GM21717 (cell line): ENCODE results near the gene BICDL2.

Experiments
- ATAC-seq: cut with Tn5 transposase; IDR thresholded peaks from one replicate; pipeline ENCODE4 v1.9.1; 2021; ENCODE audit warnings: mild to moderate bottlenecking, moderate library complexity; ENCODE audit not compliant: unreplicated experiment

The BICDL2 gene

DNA sequence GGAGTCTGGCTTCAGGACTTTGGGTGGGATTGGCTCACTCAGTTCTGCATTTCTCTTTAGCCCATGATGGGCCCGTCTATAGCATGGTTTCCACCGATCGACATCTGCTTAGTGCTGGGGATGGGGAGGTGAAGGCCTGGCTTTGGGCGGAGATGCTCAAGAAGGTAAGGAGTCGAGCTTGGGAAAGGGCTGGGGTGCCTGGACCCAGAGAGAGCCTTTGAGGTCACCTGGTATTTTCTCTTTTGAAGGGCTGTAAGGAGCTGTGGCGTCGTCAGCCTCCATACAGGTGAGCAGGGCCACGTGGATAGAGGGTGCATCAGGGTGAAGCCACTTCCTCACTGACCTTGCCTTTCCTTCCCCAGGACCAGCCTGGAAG lies 10.8 kb downstream of the BICDL2 start:
- no peak for ATAC-seq

DNA sequence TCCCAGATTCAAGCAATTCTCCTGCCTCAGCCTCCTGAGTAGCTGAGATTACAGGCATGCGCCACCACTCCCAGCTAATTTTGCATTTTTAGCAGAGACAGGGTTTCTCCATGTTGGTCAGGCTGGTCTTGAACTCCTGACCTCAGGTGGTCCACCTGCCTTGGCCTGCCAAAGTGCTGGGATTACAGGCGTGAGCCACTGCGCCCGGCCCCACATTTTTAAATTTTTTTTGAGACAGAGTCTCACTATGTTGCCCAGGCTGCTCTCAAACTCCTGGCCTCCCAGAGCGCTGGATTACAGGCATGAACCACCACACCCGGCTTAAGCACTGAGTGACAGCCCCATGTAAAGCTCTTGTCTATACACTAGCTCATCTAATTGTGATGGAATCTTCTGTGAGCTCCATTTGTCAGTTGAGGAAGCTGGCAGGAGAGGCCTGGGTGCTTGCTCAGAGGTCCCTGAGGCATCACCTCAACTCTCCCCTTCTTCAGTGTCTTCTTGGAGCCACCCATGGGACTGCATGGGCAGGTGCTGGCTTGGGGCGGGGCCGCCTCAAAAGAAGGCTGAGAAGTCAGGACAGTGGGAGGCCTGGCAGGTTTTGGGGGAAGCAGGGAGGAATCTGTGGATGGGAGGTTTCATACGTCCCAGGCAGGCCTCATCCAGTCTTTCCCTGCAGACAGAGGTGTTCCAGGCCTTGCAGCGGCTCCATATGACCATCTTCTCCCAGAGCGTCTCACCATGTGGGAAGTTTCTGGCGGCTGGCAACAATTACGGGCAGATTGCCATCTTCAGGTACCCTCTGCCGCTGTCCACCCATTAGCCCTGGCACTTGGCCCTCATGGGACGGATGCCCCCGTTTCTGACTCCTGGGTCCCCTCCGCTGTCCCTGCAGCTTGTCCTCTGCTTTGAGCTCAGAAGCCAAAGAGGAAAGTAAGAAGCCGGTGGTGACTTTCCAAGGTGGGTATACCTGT lies 11.4 kb downstream of the BICDL2 start:
- ATAC-seq = no peak

DNA sequence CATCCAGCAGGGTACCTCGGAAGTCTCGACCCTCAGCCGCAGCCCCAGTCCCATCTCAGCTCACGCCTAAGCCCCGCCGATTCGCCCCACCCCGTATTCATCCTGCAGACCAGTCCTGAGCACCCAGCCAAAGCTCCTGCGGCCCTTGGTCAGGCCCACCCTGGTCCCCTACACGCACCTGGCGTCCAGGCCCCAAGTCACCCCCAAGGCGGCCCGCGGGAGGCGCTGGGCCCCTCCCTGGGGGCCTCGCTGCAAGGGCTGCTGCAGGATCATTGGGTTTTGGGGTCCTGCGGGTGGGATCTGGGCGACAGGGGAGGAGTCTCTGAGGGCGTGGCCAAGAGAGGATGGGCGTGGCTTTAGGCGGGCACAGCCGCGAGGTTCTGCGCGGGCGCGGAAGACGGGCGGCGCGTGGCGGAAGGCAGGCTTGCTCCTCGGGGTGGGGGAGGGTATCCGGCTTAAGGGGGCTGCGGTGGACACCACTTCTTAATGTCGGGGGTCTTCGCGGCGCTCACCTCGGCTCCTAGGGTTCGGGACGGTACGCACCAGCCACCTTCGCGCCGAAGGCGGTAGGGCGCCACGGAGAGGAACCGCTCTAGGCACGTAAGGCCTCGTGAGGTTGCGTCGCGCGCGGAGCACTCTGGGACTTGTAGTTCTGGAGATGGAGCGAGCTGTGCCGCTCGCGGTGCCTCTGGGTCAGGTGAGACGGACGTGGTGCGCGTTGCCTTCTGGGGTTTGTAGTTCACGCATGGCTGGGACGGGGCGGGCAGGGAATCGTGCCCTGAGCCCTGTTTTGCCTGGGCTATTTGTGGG lies 12.9 kb downstream of the BICDL2 start, which contains the start of the genes HCFC1R1 and THOC6:
Gene HCFC1R1 (minus strand): TSS at position 274 of the 810 bp plus-strand sequence. CDS start 1 bp downstream, at position 273.
Gene THOC6 (plus strand): TSS at position 367 of the 810 bp plus-strand sequence. CDS start 292 bp downstream, at position 659.
- peak; percentile 70 for ATAC-seq

DNA sequence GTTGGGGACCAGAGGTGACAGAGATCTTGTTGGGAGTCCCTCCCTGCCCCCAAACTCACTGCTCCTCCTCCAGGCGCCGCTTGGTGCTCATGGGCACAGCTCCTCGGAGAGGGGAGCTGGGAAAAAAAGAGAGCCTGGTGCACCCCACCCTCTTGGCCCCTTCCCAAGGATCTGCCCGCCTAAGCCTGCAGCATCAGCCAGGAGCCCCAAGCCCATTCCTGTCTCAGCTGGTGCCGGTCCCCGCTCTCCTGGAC lies 13.4 kb downstream of the BICDL2 start:
- peak; percentile 3 for ATAC-seq

DNA sequence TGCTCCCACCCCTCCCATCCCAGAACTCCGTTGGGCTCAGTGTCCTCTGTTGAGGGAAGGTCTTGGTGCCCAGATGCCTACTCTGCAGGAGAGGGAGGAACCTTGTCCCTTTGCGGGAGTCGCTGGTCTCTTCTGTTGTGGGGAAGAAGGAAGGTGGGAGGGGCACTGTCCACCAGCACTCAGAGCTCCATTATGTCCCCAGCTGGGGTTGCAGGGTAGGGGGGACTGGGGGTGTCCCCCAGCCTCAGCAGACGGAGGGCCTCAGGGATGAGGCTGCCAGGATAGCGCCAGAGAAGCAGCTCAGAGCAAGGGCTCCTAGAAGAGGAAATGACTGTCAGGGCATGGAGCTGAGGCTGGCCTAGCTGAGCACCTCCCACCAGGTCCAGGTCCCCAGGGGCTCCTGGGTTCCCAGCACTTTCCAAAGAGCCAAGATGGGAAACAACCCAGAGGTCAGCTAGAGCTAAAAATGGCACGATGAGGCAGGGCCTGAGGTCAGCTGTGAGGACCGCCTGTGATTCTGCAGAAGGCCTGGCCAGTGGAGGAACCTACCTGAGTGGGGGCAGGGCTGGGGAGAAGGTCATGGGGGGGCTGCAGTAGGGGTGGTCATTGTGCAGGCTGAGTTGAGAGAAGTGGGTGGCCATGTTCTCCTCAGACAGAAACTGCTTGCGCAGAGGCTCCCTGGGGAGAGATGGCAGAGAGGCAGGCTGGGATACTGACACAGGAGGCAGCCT lies 13.9 kb downstream of the BICDL2 start:
- no peak for ATAC-seq

DNA sequence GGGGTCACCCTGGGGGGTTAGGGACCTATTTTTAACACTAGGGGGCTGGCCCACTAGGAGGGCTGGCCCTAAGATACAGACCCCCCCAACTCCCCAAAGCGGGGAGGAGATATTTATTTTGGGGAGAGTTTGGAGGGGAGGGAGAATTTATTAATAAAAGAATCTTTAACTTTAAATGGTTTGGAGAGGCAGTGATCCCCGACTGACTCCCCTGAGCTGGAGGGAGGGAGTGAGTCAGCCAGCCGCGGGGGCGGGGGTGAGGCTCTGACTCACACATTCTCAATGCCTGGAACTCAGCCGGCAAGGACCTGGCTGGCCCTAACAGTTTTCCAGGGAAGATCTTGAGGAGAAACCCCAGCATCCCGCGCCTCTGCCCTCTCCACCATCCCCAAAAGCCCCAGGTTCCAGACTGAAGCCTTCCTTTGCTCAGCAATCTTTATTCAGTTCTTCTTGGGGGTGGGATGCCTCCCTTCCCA lies 14.5 kb downstream of the BICDL2 start:
- ATAC-seq = no peak

DNA sequence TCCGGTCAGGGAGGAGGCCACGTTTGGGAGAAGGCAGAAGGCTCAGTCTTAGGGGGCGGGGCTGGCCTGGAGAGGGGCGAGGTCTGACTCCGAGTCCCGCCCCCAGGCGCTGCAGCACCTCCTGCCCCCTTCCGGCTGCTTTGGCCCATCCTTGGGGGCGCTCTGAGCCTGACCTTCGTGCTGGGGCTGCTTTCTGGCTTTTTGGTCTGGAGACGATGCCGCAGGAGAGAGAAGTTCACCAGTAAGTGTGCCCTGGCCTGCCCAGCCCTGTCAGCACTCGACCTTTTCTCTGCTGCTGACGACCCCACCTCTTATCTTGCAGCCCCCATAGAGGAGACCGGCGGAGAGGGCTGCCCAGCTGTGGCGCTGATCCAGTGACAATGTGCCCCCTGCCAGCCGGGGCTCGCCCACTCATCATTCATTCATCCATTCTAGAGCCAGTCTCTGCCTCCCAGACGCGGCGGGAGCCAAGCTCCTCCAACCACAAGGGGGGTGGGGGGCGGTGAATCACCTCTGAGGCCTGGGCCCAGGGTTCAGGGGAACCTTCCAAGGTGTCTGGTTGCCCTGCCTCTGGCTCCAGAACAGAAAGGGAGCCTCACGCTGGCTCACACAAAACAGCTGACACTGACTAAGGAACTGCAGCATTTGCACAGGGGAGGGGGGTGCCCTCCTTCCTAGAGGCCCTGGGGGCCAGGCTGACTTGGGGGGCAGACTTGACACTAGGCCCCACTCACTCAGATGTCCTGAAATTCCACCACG lies 15.1 kb downstream of the BICDL2 start:
- ATAC-seq = no peak

DNA sequence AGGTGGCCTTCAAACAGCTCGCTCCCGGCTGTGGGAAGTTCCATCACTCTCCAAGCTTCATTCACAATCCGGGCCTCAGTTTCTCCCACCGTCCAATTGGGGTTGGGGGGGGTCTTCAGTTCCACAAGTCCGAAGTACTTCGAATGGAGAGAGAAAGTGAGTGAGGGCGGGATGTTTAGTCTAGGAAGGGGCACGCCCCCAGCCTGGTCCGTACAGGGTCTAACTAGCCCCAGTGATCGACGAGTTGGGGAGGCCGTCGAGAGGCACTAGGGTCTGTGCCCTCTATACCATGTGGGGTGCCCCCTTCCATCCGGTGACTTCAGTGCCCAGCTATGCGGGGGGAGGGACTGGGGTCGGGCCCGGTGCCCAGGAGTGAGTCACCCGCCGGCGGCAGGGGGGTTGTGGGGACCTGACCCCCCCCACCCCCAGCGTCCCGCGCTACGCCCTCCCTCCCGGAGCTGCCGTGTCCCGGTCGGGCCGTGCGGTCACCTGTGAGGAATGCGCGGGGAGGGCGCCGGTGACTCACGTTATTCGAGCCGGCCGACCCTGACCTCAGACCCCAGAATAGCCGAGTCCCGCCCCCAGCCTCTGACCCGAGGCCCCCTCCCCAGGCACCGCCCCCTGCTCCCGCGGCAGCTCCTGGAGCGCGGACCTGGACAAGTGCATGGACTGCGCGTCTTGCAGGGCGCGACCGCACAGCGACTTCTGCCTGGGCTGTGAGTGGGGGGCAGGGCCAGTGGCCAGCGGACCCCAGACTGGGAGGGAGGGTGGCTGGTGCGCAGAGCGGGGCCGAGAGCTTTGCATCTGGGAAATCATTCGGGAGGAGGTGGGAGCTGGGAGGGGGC lies 15.9 kb downstream of the BICDL2 start:
- ATAC-seq = no peak

DNA sequence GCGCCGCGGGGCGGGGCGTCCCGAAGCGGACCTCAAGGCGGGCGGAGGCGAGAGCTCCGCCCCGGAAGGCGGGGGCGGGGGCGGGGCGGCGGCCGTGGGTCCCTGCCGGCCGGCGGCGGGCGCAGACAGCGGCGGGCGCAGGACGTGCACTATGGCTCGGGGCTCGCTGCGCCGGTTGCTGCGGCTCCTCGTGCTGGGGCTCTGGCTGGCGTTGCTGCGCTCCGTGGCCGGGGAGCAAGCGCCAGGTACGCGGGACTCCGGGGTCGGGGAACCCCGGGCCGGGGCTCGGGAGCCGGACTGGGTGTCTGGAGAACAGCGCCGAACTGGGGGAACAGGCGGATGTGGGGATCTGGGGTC lies 16.5 kb downstream of the BICDL2 start, which contains the start of gene TNFRSF12A:
Gene TNFRSF12A (plus strand): TSS at position 122 of the 357 bp plus-strand sequence. CDS start 30 bp downstream, at position 152.
- no peak for ATAC-seq

DNA sequence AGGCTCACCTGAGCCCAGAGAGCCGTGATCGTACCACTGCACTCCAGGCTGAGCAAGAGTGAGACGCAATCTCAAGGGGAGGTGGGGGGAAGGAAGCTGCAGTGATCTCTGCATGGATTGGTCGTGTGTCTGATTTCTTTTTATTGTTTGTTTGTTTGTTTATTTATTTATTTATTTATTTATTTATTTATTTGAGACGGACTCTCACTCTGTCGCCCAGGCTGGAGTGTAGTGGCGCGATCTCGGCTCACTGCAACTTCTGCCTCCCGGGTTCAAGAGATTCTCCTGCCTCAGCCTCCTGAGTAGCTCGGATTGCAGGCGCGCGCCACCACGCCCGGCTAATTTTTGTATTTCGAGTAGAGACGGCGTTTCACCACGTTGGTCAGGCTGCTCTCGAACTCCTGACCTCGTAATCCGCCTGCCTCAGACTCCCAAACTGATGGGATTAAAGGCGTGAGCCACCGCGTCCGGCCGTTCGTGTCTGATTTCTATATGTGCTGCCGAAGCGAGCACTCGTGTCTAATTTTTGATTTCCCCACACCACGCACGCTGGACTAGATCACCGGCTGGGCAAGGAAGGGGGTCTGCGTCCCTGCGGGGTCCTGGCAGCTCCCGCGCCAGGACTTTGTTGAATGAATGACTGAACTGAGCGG lies 17.0 kb downstream of the BICDL2 start:
- no peak for ATAC-seq

DNA sequence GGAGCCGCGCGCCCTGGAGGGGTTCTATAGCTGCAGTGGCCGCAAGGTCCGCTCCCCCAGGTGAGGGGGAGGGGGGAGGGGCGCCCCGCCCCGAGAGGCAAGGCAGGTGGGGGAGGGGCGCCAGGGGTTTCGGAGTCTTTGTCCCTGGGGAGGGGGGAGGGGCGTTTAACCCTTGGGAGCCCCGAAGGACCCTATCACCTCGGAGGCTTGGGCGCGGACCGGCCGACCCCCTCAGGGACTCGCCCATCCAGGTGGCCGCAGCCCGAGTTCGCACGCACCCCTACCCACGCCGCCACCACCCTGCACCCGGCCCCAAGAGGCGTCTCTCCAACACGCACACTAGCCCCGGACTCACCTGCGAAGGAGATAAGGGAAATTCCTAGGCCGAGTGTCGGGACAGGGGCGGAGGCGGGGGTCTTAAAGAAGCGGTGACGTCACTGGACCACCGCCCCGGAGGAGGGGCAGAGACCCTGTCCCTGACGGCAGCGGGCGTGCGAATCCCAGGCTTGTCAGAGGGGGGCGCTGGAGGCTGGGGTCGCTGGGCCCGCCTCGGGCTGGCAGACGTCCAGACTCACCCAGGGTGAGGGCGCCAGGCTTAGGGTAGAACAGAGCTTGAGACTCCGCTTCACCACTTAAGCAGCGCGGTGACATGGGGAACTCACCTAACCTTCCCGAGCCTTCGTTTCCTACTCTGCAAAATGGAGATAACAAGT lies 18.8 kb downstream of the BICDL2 start, which contains the start of gene CLDN6:
Gene CLDN6 (minus strand): TSS at position 390 of the 713 bp plus-strand sequence. CDS start 2,162 bp downstream, outside the sequence.
- no peak for ATAC-seq

DNA sequence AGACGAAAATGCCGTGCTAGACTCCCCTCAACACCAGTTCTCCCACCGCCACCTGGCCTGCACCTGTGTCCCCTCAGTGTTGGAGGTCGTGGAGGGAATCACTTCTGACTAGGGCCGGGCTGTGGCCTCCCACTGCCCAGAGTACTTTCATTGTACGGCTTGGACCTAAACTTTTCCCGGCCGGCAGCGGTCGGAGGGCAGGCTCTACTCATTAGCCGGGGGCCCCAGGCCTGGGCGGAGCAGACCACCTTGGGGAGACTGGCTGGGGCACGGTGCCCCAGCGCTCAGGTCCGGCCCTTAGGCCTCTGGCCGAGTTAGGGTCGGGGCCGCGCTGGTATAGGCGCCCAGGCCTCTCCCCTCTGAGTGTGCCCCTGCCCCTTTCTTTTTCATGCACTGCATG lies 19.4 kb downstream of the BICDL2 start:
- ATAC-seq = no peak

DNA sequence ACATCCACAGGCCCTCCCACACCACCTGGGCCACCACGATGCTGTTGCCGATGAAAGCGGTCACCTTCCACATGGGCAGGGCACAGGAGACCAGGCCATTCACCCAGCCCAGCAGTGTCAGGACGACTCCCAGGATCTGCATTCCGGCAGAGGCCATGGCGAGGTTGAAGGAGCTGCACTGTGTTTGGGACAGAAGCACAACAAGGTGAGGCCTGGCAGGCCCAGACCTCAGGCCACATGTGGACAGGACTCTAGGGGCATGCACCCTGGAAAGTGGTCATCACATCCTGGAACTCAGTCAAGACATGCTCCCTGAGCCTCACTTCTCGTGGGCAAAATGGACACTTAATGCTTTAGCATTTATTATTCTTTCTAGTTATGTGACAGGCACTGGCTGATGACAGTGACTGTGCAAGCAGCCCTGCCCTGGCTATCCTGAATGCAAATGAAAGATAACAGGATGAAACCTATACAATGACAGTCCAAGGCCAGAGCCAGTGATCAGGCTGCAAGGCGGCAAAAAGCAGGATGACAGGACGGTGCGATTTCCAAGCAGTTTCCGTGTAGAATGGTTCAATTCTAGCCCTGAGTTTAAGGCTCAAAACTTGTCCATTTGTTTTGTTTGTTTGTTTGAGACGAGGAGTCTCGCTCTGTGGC lies 20.8 kb downstream of the BICDL2 start:
- no peak for ATAC-seq

DNA sequence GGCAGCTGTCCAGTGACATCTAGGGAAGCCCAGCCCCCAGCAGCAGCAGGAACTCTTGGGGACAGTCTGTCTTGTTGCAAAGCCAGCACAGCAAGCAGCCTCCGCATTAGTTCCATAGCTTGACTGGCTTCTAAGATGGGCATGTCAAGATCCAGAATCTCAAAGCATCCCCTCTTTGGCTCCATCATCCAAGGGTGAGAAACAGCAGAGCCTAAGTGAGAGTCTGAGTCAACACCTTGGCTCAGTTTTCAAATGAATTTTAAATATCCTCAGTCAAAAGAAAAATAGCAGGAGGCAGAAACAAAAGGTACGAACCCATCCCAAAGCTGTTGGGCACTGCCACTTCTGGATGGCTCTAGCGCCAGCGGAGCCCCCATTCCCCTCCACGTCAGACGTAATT lies 21.8 kb downstream of the BICDL2 start:
- ATAC-seq = no peak

DNA sequence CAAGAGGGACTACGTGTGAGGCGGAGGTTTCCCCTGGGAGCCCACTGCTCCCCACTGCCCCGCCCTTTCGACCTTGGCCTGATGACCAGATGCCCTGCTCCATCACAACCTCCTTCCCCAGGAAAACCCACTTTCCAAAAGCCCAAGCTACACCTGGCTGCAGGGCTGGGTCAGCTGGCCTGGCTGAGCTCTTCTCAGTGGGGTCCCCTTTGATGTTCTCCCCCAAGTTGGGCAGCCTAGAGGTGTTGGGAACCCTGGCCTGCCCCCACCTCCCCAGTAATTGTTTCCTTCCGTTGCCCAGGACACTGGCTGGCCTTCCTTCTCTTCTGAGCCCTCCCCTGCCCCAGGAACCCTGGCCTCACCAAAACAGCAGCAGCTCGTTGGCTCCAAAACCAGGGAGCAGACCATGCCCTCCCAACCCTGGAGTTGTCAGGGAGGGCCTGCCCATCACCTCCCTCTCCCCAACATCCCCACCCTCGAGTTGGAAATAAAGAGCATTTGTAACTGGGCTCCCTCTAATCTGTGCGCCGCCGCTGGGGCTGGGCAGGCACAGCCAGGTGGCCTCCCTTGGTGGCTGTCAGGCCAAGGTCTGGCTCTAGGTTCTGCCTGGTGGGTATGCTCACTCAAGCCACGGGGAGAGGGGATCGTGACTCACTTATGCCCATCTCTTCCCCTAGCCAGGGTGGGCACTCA lies 22.6 kb downstream of the BICDL2 start:
- ATAC-seq = no peak

DNA sequence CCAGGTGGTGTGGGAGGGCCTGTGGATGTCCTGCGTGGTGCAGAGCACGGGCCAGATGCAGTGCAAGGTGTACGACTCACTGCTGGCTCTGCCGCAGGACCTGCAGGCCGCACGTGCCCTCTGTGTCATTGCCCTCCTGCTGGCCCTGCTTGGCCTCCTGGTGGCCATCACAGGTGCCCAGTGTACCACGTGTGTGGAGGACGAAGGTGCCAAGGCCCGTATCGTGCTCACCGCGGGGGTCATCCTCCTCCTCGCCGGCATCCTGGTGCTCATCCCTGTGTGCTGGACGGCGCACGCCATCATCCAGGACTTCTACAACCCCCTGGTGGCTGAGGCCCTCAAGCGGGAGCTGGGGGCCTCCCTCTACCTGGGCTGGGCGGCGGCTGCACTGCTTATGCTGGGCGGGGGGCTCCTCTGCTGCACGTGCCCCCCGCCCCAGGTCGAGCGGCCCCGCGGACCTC lies 23.2 kb downstream of the BICDL2 start:
- no peak for ATAC-seq
